Activated CD4-positive, CD25-positive, alpha-beta regulatory T cell (primary cell): Measurements from ENCODE around the gene SCN8A.
A peak's percentile ranks its signal among the peaks of the same experiment; 100 is the strongest.

ENCODE experiments used
- DNase-seq, 4 experiments: peaks; one replicate each; lab custom pipeline; 2025; lab: John Stamatoyannopoulos, UW

The SCN8A gene

DNA sequence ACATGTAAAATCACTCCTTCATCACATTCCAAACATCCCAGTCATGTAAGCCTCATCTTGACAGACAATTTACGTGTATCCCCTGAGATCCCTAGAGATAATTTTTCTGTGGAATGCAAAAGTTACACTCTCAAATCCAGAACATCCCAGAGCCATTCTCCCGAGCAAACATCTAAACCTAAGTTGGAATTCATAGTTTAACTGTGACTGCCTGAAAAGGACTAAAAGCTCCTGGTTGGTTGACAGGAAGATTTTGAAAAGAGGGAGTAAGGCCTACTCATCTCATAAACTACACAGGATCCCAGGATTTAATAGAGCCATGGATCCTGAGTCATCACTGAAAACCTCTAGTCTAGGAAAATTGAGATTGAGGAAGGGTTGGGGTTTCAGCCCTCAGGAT is 123.6 kb downstream of the SCN8A start:
- no peak for DNase-seq

DNA sequence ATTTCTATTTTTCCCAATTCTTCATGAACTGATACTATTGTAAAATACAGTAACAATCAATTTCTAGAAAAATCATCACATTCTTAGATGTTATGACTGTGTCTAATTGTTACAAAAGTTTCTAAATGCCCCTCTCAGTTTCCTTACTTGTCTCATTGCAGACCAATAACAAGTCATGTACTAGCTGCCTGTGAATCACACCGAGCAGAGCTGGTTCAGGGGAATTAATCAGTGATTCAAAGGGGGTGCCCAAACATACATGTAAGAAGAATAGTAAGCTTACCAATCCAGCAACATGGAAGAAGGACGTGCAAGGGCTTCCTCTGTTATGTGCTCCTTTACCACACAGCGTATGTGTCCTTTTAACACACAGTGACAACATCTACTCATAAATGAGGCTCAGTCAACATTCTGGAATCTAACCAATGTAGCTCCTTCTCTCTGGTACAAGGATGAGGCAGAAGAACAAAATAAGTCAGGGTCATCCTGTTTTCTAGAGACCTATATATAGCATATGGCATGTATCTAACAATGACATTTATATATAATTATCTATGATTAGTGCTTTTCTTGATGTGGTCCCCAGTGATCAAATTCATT is 126.4 kb downstream of the SCN8A start:
- DNase-seq = no peak

DNA sequence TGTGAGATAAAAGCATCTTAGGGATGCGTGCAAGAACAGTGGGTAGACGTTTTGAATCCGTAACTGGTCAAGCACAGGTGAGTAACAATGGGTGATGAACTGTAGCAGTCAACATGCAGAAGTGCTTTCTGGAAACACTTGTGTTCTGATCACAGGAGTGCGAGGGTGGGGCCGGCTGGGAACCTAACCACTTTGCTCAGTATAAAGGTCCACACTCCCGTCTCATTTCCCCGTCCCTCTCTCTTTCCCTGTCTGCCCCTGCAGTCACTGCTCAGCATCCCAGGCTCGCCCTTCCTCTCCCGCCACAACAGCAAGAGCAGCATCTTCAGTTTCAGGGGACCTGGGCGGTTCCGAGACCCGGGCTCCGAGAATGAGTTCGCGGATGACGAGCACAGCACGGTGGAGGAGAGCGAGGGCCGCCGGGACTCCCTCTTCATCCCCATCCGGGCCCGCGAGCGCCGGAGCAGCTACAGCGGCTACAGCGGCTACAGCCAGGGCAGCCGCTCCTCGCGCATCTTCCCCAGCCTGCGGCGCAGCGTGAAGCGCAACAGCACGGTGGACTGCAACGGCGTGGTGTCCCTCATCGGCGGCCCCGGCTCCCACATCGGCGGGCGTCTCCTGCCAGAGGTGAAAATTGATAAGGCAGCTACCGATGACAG is 130.4 kb downstream of the SCN8A start:
- peak in 2 of 4 experiments; percentile 3 to 9 for DNase-seq

DNA sequence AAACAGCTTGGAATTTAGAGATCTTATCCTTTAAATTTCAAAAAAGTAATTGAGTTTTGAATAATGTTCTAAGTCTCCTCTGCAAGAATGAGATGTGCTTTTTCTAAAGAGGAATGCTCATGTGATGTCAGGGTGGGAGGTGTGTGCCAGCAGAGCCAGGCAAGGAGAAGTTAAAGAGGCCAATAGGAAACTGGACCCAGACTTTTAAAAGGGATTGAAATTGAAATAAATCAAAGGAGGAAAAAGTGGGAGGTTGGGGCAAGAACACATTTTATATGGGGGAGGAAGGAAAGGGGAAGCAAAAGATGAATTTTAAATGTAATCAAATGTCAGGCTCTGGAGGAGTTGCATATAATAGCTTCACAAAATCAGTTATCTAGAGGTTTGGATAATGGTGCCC is 131.4 kb downstream of the SCN8A start:
- no peak for DNase-seq

DNA sequence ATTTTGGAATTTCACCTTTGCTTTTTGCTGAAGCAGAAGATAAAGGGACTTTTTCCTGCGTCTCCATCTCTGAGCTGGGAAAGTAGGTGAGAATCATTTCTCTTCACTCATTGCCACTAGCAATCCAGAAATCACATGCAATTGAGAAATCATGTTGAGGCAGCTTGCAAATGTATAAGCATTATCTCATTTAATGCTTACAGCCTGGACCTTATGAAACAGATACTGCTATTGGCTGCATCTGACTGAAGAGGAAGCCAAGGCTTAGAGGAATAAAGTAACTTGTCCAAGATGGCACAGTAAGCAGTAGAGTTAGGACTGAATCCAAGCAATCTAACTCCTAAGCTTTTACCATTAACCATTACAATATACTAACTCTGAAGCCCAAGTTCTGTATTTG is 135.1 kb downstream of the SCN8A start:
- DNase-seq = no peak

DNA sequence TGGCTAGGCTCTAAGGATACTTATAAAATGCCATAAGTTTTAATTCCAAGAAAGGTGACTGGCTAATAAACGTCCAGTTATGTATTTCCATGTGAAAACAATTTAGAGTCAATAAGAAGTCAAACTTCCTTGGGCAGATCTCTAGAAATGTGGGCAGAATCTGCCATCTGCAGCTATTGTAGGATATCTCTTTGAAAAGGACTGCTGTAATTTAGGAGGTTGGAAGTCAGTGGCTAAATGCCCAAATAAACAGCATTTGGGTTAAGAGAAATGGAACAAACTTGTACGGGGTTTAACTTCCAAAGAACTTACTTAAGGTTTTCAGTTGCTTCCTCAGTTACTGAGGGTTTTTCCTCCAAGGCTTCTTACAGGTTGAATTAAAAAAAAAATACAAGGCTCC is 135.9 kb downstream of the SCN8A start:
- no peak for DNase-seq

DNA sequence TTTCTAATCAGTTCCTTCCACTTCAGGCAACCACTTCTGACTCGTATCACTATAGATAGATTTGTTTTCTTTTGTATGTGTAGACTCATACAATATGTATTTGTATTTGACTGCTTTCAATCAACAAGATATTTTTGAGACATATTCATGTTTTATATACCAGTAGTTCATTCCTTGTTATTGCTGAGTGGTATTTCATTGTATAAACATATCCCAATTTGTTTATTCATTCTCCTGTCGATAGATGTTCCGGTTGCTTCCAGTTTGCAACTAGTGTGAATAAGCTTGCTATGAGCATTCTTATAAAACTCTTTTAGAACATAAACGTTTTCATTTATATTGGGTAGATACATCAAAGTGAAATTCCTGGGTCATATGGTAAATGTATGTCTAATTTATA is 138.3 kb downstream of the SCN8A start:
- DNase-seq = no peak

DNA sequence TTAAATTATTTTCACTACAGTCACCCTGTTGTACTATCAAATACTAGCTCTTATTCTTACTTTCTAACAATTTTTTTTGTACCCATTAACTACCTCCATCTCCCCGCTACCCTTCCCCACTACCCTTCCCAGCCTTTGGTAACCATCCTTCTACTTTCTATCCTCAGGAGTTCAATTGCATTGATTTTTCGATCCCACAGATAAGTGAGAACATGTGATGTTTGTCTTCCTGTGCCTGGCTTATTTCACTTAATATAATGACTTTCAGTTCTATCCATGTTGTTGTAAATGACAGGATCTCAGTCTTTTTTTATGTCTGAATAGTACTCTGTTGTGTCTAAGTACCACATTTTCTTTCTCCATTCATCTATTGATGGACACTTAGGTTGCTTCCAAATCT is 139.7 kb downstream of the SCN8A start:
- no peak for DNase-seq

DNA sequence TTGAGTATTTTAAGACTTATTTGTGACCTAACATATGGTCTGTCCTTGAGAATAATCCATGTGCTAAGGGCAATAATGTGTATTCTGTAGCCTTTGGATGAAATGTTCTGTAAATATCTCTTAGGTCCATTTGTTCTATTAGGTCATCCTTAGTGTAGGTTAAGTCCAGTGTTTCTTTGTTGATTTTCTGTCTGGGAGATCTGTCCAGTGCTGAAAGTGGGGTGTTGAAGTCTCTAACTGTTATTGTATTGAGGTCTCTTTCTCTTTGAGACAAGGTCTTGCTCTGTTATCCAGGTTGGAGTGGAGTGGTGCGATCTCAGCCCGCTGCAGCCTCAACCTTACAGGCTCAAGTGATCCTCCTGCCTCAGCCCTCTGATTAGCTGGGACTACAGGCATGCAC is 149.5 kb downstream of the SCN8A start:
- no peak for DNase-seq

DNA sequence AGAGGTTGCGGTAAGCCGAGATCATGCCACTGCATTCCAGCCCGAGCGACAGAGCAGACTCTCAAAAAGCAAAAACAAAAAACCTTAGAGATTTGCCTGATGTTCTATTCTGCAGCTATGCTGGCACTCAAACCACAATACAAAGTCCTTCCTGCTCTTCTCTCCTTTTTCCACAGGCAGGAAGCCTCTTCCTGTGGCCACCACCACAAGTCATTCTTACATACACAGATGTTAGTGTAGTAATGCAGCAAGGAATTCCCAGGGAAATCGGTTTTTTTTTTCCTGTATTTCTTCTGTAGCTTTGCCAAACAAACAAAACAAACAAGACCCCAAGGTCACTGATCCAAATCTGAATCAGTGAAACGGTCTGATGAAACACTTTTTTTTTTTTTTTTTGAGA is 153.2 kb downstream of the SCN8A start:
- DNase-seq = no peak

DNA sequence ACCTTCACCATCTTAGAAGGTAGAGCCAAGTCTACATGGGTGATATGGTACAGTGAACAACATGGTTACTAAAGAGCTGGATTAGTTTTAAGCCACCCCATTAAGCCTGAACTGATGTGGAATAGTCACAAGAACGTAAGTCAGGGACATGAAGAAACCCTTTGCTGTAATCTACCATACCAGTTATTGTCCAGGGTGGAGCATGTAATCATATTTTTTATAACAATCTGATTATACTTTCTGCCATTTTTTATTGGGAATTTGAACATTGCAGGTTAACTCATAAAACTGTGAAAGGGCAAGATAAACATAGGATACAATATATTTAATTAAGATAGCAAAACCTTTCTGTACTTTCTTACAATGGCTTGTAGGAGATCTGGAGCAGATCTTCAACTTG is 153.9 kb downstream of the SCN8A start:
- DNase-seq = no peak

DNA sequence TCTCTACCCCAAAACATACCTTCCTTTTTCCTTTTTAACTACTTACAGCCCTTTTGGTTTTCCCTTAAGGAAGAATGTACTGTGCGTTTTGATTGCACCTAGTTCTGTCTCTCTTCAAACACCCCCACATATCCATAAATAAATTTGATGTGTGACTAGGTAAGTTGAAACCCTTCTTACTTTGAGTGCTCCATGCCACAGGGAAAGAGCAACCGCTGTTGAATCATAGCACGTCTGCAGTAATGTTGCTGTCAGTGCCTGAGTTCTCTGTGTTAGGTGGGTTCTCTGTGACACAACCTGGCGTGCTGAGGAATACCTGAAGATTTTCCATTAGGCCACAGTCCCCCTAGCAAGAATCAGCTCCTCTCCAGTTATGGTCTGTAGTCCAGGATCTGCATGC is 155.4 kb downstream of the SCN8A start:
- no peak for DNase-seq

DNA sequence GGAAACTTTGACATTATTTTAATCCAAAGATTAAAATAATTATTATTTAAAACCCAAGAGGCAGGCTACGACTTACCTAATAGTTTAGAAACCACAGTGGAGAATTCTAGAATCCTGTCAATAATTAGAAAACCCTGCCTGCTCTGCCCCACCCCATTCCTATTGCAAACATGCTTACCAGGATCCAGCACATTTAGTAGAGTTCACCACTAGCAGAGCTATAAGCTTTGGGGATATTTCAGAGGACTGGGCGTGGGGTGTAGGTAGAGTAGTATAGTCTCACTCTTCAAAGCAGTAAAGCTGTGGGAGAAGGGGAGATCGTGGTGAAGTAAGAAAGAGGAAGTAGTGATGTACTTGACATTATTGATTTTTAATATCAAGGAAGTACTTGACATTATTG is 157.2 kb downstream of the SCN8A start:
- no peak for DNase-seq

DNA sequence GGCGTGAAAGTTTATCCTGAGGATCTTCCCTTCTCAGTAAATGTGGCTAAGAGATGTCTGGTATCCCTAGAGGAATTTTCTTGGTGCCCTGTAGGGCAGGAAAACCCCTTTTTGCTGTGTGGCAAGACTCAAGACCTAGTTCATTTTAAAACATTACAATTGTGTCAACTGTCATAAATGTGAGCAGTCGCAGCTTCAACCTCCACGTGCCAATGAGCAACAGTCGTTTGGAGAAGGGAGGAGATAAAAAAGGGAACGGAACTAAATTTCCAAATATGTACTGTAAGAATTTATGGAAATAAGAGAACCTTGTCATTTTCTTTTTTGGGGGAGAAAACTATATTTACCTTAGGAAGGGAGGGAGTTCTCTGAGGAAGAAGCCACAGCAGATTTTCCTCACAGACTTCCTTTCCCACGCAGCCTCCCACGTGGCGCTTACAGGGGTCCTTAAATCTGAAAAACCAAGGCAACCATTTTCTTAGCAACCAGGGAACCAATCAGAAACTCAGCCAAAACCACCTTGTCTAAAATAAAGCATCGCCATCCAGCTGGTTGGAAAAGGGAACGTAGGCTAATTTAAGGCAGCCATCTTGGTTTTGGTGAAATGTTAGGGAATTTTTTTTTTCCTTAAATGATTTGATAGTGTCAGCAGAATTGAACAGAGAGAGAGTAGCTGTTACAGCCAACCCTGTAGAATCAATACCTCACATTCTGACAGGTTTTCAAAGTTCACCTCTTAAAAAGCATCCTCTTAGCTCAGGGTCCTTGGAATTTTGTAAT is 158.4 kb downstream of the SCN8A start:
- DNase-seq = no peak

DNA sequence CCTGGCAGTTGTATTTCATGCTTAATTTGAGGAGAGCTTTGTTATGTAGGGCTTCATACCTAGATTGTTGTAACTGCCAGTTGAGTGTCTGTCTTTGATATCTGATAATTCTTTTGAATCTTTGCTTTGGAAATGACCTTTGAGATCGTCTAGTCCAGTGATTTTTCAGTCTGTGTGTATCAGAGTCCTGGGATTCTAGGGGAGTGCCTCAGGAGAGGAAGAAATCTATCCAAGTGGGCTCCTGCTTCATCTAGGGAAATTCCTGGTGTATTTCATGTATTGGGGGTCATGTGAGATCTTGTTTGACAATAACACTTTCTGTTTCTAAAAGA is 158.9 kb downstream of the SCN8A start:
- DNase-seq = no peak

DNA sequence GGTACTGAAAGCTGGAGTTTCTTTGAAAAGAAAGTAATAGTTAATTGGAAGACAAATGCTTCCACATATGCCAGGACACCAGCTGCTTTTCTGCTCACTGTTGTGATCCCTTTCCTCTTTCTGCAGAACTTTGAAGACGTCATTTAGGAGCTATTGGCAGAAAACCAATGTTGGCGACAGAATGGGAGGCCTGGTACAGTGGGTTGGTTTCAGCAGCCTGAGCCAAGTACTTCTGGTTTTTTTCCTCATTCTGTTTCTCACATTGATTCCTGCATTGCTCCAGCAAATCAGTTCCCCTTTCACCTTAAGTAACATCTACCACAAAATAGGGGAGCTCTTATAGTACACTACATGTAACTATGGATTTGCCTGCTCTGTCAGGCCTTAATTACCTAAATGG is 160.6 kb downstream of the SCN8A start:
- no peak for DNase-seq

DNA sequence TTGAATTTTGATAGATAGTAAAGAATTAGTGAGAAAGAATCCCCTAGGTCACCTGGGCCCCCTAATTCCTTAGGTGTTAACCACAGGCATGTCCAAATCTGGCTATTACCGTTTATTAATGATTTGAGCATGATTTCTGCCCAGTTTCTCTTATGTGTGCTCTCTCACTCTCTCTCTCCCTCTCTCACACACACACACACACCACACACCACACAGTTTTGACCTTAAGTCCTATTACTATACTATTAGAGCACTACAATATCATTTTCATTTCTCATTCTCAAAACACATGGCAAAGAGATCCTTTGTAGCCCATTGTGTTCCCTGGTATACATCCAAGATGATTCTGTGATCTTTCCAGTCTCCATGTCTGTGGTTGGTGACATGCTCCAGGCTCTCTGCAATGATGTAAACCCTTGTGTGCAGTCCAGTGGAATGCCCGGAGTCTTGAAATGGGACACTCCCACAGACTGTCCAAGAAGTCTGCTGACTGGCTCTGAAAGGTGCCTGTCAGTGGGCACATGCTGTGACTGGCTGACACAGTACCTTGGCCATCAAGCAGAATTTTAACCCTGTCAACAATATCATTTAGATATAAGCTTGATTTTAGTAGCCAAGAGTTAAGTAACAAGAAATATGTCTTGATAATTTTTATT is 161.3 kb downstream of the SCN8A start:
- no peak for DNase-seq

DNA sequence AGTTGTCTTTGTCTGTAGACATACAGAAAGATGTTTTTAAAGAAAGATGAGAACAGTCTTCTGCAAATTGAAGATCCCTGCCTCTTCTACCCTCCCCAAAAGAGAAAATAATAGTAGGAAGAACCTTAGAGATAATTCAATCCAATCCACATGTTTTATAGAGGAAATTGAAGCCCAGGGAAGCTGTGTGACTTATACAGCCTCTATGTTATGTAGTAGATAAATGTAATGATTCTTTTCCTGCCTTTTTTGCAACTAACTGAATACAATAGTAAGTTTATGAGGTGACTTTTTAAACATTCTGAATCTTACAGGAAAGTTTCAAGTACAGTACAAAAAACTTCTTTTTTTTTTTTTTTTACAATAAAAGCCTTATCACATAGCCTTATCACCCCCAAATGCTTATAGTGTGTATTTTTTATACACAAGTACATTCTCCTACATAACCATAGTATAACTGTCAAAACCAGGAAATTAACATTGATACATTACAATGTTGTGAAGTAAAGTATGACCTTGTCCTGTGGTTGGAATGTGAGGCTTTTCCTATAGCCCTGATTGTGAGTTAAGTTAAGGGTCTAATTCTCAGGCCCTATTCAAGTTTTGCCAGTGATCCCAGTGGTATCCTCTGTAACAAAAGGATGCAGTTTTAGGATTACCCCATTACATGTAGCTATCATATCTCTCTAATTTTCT is 163.1 kb downstream of the SCN8A start:
- DNase-seq = no peak

DNA sequence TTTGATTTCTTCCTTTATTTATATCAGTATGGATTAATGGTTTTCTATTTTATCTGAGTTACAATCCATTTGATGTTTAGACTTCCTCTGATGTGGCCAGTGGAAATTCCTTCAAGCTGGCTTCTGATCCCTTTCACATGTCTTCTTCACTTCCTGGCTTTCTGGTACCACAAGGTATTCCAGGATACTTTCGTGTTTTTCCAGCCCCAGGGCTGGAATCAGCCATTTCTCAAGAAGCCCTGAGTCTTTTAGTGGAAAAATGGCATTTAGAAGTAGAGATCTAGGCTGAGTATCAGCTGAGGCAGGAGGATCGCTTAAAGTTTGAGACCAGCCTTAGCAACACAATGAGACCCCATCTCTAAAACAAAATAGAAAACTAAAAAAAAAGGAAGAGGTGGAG is 164.2 kb downstream of the SCN8A start:
- DNase-seq = no peak

DNA sequence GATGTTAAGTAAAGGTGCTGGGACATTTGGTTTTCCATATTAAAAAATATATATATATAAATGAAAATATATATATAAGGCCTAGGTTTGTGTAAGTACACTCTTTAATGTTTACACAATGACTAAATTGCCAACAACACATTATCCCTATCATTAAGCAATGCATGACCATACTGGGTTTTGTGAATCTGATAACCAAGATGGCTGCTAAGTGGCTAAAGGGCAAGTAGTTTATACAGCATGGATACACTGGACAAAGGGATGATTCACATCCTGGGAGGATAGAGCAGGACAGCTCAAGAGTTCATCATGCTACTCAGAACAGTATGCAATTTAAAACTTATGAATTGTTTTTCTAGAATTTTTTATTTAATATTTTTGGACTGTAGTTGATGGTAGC is 168.1 kb downstream of the SCN8A start:
- DNase-seq = no peak

DNA sequence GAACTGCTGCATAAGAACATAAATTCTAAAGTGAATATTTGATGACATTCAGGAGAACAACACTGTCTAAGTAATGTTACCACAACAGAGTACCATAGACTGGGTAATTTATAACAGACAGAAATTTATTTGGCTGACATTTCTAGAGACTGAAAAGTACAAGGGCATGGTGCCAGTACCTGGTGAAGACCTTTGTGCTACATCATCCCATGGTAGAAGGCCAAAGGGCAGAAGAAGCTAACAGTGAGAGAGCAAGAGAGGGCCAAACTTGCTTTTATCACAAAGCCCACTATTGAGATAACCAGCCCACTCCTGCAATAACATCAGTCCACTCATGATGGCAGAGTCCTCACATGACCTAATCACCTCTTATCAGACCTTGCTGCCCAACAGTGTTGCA is 168.7 kb downstream of the SCN8A start:
- DNase-seq = no peak

DNA sequence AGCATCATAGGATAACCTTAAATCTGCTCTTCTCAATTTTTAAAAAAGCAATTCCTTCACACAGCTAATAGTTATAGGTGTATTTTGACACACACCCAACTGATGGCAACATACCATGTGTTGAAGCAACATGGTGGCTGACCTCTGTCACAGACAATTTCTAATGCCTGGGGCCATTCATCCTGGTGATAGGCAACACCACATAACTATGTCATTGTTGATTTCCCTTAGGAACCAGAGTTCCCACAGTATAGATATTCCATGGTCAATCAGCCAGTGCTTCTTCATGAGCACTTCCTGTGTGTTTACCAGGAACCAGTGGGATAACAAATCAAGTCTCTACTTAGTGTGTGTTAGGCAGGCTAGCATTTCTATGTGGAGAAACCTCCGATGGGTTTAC is 169.2 kb downstream of the SCN8A start:
- no peak for DNase-seq

DNA sequence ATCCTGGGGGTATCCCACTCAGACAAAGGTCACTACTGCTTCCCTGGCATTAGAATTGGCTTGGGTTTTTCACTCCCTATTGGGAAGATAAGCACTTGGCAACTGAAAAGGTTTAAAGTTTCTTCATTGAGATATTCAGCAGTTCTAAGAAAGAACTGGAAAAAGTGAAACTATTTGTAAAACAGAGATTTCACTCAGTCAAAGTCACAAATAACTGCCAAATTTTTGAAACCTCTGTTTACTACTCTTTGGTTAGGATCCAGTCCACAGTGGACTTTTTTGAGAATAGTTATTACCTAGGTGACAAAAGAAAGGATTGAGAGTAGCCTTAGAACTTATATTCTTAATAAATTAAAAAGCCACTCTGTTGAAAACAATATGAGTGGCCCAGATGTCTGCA is 172.7 kb downstream of the SCN8A start:
- DNase-seq = no peak
